Measurements from ENCODE around the gene KSR1.

DNA sequence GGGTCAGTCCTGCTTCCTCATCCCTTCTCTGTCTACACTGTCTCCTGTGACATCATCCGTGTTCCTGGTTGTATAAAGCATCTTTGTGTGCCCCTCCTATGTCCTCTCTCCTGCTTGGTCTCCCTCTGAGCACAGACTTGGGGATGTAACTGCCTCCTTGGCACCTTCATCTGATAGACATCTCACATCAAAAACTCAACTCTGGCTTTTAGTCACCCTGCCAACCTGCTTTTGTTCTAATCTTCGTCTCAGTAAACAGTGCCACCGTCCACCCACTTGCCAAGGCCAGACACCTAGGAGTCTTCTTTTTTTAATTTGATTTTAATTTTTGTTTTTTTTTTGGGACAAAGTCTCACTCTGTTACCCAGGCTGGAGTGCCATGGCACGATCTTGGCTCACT lies 16.9 kb upstream of the KSR1 start:
- TF ChIP-seq, protein P1, sequence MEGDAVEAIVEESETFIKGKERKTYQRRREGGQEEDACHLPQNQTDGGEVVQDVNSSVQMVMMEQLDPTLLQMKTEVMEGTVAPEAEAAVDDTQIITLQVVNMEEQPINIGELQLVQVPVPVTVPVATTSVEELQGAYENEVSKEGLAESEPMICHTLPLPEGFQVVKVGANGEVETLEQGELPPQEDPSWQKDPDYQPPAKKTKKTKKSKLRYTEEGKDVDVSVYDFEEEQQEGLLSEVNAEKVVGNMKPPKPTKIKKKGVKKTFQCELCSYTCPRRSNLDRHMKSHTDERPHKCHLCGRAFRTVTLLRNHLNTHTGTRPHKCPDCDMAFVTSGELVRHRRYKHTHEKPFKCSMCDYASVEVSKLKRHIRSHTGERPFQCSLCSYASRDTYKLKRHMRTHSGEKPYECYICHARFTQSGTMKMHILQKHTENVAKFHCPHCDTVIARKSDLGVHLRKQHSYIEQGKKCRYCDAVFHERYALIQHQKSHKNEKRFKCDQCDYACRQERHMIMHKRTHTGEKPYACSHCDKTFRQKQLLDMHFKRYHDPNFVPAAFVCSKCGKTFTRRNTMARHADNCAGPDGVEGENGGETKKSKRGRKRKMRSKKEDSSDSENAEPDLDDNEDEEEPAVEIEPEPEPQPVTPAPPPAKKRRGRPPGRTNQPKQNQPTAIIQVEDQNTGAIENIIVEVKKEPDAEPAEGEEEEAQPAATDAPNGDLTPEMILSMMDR (conservative IDR thresholded peaks at IDR 0.05) = no peak
- no peak for TF ChIP-seq ZFX (IDR thresholded peaks at IDR 0.05)
